HG02852 (cell line): ENCODE results near the gene PSMD2.
"Not testable (repeated sequence)": the region's sequence is repeated elsewhere in the genome, so short reads cannot be mapped to it uniquely, and the experiment has no call there.

Experiments used
- ATAC-seq: cut with Tn5 transposase; IDR thresholded peaks from one replicate; pipeline ENCODE4 v1.9.1; 2021; ENCODE audit warnings: mild to moderate bottlenecking, moderate library complexity; ENCODE audit not compliant: unreplicated experiment

The PSMD2 gene

GRCh38 chr3:184298759-184299487 is at the start of gene PSMD2:
PSMD2 (plus strand) TSS chr3:184299241; CDS start chr3:184299267, 26 bp downstream.
- peak; percentile 95 for ATAC-seq

GRCh38 chr3:184249412-184250166 is 49.5 kb upstream of the PSMD2 start, which contains the start of gene EEF1AKMT4:
EEF1AKMT4 (plus strand) TSS chr3:184249672; CDS start chr3:184249695, 23 bp downstream.
- peak; percentile 83 for ATAC-seq

- ATAC-seq = peak; percentile 72
Observed at GRCh38 chr3:184250167-184250828, 48.7 kb upstream of the PSMD2 start.

- no peak for ATAC-seq
Observed at GRCh38 chr3:184255291-184256039, 43.6 kb upstream of the PSMD2 start.

- ATAC-seq = no peak
Observed at GRCh38 chr3:184257083-184257915, 41.7 kb upstream of the PSMD2 start.

GRCh38 chr3:184258926-184259325 is 40.1 kb upstream of the PSMD2 start:
- ATAC-seq = no peak

- no peak for ATAC-seq
Observed at GRCh38 chr3:184259396-184259877, 39.6 kb upstream of the PSMD2 start.

GRCh38 chr3:184259878-184260723 is 38.9 kb upstream of the PSMD2 start:
- ATAC-seq = no peak

- ATAC-seq = no peak
Observed at GRCh38 chr3:184260724-184261269, 38.2 kb upstream of the PSMD2 start.

GRCh38 chr3:184261270-184261853 is 37.7 kb upstream of the PSMD2 start, which contains the start of gene CAMK2N2:
CAMK2N2 (minus strand) TSS chr3:184261553; CDS start chr3:184261285, 268 bp downstream.
- peak; percentile 49 for ATAC-seq

GRCh38 chr3:184261854-184262763 is 36.9 kb upstream of the PSMD2 start:
- peak; percentile 16 for ATAC-seq

GRCh38 chr3:184262764-184263179 is 36.3 kb upstream of the PSMD2 start:
- ATAC-seq = no peak

- ATAC-seq = not testable (repeated sequence)
Observed at GRCh38 chr3:184267249-184267648, 31.8 kb upstream of the PSMD2 start.

- no peak for ATAC-seq
Observed at GRCh38 chr3:184272269-184272668, 26.8 kb upstream of the PSMD2 start.

GRCh38 chr3:184275381-184275701 is 23.7 kb upstream of the PSMD2 start:
- no peak for ATAC-seq

GRCh38 chr3:184275961-184276910 is 22.8 kb upstream of the PSMD2 start, which contains the start of gene ECE2:
ECE2 (plus strand) TSS chr3:184276022; CDS start chr3:184276154, 132 bp downstream.
- ATAC-seq = no peak
